Measurements from ENCODE around the gene MALRD1. TPM values are rescaled to one million over a fixed set of nuclear protein-coding genes. Genes with fewer than 3 reads are reported as not detected.

Gene MALRD1
- total RNA-seq, 2 experiments from 2014 or later = not detected

DNA sequence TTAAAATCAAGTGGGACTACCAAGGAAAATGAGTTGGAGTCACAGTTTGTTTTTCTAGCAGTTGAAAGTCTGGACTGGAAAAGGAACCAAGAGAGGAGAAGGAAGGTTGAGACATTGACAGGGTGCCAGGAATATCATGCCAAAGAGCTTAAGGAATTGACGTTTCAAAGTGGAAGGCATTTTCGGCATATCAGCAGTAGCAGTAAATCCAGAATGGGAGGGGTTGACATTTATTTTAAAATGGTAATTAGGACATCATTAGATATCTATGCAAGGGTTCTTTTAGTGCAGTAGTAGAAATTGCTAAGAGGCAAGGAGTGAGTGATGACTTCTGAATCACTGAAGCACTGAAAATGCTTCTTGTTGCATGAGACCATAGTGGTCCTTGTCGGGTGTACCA lies 431.8 kb downstream of the MALRD1 start:
- no peaks in the 10 kb centered on the region for H3K4me1 ChIP-seq (ENCODE audit: insufficient read depth, low read length)
- no peak for ATAC-seq (ENCODE audit: poor library complexity)
- H3K4me1 Mint-ChIP-seq (ENCODE audit: low read depth) = no peaks in the 10 kb centered on the region
- no peaks in the 10 kb centered on the region for H3K27me3 ChIP-seq (ENCODE audit: control insufficient read depth in 1 of 2, insufficient read depth in 2 of 2, low read length in 2 of 2)
- no peak for TF ChIP-seq CTCF (IDR thresholded peaks at IDR 0.05)
- no peaks in the 10 kb centered on the region for H3K27me3 Mint-ChIP-seq
- intact Hi-C loops (cut with DNase I, micrococcal nuclease) = no loop called here
- no peaks in the 10 kb centered on the region for H3K9me3 ChIP-seq (ENCODE audit: control insufficient read depth in 1 of 2, insufficient read depth in 1 of 2, low read length in 2 of 2)
- H3K36me3 Mint-ChIP-seq (ENCODE audit: low read depth) = no peaks in the 10 kb centered on the region
- ChIA-PET CTCF (no interaction called here), POLR2A (no interaction called here)
- no peak overlapping the region for H3K4me3 ChIP-seq (ENCODE audit: low read length)
- H3K36me3 ChIP-seq (ENCODE audit: insufficient read depth, low read length) = no peaks in the 10 kb centered on the region
- no peak overlapping the region for H3K27ac Mint-ChIP-seq
- H3K27ac ChIP-seq (ENCODE audit: low read depth in 1 of 2, low read length in 2 of 2) = no peak overlapping the region
- DNase-seq = no peak
- H3K4me3 Mint-ChIP-seq = no peak overlapping the region
- H3K9me3 Mint-ChIP-seq = peaks cover 2% of the 10 kb centered on the region

DNA sequence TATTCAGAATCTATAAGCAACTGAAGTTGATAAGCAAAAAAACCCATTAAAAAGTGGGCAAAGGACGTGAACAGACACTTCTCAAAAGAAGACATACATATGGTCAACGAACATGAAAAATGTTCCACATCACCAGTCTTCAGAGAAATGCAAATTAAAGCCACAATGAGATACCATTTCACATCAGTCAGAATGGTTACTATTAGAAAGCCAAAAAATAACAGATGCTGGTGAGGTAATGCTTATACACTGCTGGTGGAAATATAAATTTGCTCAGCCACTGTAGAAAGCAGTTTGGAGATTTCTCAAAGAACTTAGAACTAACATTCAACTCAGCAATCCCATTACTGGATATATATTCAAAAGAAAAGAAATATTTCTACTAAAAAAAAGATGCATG lies 434.8 kb downstream of the MALRD1 start:
- no peaks in the 10 kb centered on the region for H3K9me3 ChIP-seq (ENCODE audit: control insufficient read depth in 1 of 2, insufficient read depth in 1 of 2, low read length in 2 of 2)
- no peaks in the 10 kb centered on the region for H3K36me3 Mint-ChIP-seq (ENCODE audit: low read depth)
- no peaks in the 10 kb centered on the region for H3K4me1 ChIP-seq (ENCODE audit: insufficient read depth, low read length)
- no peak overlapping the region for H3K4me3 Mint-ChIP-seq
- ChIA-PET CTCF (no interaction called here), POLR2A (no interaction called here)
- peaks cover 4% of the 10 kb centered on the region for H3K27me3 Mint-ChIP-seq
- H3K9me3 Mint-ChIP-seq = peaks cover 5% of the 10 kb centered on the region
- no peak overlapping the region for H3K27ac ChIP-seq (ENCODE audit: low read depth in 1 of 2, low read length in 2 of 2)
- DNase-seq = no peak
- no peak for ATAC-seq (ENCODE audit: poor library complexity)
- no peak overlapping the region for H3K4me3 ChIP-seq (ENCODE audit: low read length)
- intact Hi-C loops (cut with DNase I, micrococcal nuclease) = no loop called here
- peaks cover 4% of the 10 kb centered on the region for H3K4me1 Mint-ChIP-seq (ENCODE audit: low read depth)
- H3K36me3 ChIP-seq (ENCODE audit: insufficient read depth, low read length) = no peaks in the 10 kb centered on the region
- TF ChIP-seq CTCF (IDR thresholded peaks at IDR 0.05) = no peak
- no peaks in the 10 kb centered on the region for H3K27me3 ChIP-seq (ENCODE audit: control insufficient read depth in 1 of 2, insufficient read depth in 2 of 2, low read length in 2 of 2)
- no peak overlapping the region for H3K27ac Mint-ChIP-seq

DNA sequence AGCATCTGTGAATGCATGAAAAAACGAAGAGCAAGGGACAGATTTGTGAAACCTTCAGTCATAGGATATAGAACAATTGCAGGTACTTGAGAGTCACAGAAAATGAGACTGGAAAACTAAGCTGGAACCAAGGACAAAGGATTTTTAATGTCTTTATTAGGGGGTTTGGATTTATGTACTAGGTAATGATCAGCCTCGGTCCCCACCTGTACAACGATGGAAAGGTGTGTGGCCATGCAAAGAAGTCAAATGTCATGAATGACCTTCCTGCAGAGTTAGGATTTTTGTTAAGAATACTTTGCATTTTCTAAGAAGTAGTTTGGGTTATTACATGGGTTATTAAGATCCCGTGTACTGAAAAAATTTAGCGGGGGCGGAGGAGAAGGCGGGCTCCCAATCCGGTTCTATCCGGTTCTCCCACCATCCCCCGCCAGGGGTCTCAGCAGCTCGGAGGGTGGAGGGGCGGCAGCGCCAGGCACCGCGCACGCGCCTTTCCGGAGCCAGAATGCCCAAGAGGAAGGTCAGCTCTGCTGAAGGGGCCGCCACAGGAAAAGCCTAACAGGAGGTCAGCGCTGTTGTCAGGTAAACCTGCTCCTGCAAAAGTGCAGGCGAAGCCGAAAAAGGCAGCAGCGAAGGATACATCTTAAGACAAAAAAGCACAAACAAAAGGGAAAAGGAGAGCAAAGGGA lies 440.1 kb downstream of the MALRD1 start:
- no peak for TF ChIP-seq CTCF (IDR thresholded peaks at IDR 0.05)
- H3K27me3 ChIP-seq (ENCODE audit: control insufficient read depth in 1 of 2, insufficient read depth in 2 of 2, low read length in 2 of 2) = no peaks in the 10 kb centered on the region
- ChIA-PET POLR2A (no interaction called here), CTCF (no interaction called here)
- no peaks in the 10 kb centered on the region for H3K36me3 Mint-ChIP-seq (ENCODE audit: low read depth)
- H3K9me3 Mint-ChIP-seq = peaks cover 4% of the 10 kb centered on the region
- no peak overlapping the region for H3K4me3 Mint-ChIP-seq
- intact Hi-C loops (cut with DNase I, micrococcal nuclease) = no loop called here
- no peak overlapping the region for H3K27ac Mint-ChIP-seq
- H3K36me3 ChIP-seq (ENCODE audit: insufficient read depth, low read length) = no peaks in the 10 kb centered on the region
- H3K4me1 Mint-ChIP-seq (ENCODE audit: low read depth) = peaks cover 5% of the 10 kb centered on the region
- H3K9me3 ChIP-seq (ENCODE audit: control insufficient read depth in 1 of 2, insufficient read depth in 1 of 2, low read length in 2 of 2) = peaks cover 0 to 5% of the 10 kb centered on the region in 2 experiments
- H3K4me1 ChIP-seq (ENCODE audit: insufficient read depth, low read length) = no peaks in the 10 kb centered on the region
- DNase-seq (no peak), ATAC-seq (ENCODE audit: poor library complexity) (no peak)
- H3K27me3 Mint-ChIP-seq = peaks cover 6% of the 10 kb centered on the region
- H3K27ac ChIP-seq (ENCODE audit: low read depth in 1 of 2, low read length in 2 of 2) = no peak overlapping the region
- no peak overlapping the region for H3K4me3 ChIP-seq (ENCODE audit: low read length)

Measured in CD4-positive, alpha-beta T cell (primary cell).